GM12801 (cell line): ENCODE results near the gene C6orf15.

Experiments used
- TF ChIP-seq, protein P1 (sequence below): IDR thresholded peaks from one replicate; pipeline ENCODE4 v1.5.1; 2011; ENCODE audit warnings: control low read depth; ENCODE audit not compliant: insufficient read length; ENCODE audit errors: extremely low read depth

Gene C6orf15

DNA sequence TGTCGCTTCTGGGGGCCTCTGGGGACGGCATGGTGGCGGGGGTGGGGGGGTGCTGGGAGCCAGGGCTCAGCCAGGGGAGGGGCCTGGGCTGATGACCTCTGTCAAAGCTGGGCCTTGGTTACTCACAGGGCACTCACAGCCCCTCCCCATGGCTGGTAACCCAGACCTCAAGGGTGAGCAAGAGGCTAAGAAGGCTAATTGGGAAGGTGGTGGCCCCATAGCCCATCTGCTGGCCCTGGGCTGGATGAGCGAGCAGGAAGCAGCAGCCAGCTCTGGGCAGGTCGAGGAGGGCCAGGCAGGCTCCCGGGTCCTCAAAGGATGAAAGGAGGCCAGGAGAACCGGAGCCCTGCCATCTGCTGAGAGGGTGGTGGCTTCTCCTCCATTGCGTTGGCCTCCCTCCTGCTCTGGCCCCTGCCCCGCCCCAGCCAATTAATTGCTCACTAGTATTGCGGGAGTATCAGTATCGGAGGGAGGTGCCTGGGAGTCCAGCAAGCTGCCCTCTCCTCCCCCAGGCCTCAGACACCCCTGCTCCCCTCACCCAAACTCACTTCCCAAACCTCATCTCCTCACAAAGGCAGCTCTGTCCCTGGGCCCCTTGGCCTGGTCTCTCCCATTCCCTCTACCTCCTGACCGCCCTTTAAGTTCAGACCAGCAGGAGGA is 8.9 kb upstream of the C6orf15 start:
- TF ChIP-seq, protein P1, sequence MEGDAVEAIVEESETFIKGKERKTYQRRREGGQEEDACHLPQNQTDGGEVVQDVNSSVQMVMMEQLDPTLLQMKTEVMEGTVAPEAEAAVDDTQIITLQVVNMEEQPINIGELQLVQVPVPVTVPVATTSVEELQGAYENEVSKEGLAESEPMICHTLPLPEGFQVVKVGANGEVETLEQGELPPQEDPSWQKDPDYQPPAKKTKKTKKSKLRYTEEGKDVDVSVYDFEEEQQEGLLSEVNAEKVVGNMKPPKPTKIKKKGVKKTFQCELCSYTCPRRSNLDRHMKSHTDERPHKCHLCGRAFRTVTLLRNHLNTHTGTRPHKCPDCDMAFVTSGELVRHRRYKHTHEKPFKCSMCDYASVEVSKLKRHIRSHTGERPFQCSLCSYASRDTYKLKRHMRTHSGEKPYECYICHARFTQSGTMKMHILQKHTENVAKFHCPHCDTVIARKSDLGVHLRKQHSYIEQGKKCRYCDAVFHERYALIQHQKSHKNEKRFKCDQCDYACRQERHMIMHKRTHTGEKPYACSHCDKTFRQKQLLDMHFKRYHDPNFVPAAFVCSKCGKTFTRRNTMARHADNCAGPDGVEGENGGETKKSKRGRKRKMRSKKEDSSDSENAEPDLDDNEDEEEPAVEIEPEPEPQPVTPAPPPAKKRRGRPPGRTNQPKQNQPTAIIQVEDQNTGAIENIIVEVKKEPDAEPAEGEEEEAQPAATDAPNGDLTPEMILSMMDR: no peak

DNA sequence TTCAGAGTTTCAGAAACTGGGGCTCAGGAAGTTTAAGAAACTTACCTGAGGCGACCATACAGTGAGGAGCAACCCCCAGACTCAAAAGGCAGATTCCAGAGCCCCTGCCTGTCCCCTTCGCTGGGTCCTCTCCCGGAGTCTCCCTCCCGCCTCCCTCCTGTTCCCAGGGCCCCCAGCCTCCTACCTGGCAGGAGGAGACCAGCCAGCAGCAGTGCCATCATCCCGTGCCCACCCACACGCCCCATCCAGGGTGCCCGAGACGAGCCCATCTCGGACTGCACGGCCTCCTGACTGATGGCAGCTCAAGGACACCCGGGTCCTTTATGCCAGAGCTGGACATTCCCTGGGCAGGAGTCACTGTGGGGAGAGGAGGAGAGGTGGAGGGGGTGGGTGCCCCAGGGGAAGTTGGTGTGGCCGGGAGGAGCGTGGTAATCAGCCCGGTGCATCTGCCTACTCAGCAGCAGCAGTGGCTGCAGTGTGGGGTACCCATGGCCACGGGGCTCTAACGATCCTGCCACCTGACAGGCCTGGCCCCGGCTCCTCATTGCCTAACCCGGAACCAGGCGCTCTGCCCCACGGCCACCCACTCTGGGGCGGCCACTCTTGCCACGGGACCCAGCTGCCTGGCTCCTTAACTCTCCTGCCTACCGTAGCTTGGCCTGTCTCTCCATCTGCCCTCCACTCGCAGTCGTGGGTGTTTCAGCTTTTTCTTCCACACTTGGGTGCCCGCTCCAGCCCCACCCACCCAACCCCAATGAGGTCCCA is 8.0 kb upstream of the C6orf15 start, which contains the start of gene CDSN:
CDSN (minus strand) TSS at position 296 of the 765 bp plus-strand sequence; CDS start at position 269, 27 bp downstream.
- TF ChIP-seq, protein P1: no peak

DNA sequence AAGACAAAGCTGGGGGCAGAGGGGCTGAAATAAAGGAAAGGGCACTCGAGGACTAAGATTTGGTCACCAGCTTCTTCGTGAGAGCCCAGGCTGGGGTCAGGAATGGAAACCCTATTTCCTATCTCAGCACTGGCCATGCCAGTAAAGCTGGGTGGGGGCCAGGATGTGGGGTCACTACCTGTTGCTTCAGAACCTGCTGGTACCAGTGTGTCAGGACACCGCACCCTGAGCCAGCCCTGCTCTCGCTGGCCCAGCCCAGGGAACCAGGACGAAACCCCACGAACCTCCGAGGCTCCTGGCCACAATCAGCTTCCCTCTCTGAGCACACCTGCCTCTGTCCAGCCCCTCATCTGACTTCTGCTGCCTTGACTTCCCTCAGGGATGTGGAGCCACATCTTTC is 5.8 kb upstream of the C6orf15 start:
- TF ChIP-seq, protein P1: no peak

DNA sequence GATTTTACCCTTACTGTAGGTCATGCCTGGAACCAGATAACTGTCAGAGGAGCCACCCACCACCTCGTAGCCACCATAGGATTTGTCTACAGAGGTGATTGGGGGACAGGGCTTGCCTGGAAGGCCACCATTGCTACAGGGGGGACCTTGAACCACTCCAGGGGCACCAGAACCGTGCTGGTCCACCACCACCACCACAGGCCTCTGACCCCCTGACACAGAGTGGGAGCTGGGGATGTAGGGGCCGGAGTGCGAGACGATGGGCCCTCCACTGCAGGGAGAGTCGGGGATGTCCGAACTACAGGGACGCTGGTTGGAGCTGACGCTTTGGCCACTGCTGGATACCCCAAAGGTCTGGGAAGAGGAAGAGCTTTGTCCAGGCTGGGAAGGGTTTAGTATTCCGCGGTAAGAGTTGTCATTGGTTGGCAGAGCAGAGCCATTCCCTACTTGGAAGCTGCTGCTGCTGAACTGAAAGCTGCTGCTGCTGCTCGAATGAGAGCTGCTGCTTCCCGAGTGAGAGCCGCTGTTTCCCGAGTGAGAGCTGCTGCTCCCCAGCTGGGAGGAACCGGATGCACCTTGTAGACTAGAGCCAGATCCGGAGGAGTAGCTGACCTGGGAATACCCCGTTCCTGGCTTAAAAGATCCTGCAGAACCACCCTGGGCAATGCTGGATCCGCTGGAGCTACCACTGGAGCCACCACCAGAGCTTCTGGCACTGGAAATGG is 4.4 kb upstream of the C6orf15 start:
- TF ChIP-seq, protein P1: no peak

DNA sequence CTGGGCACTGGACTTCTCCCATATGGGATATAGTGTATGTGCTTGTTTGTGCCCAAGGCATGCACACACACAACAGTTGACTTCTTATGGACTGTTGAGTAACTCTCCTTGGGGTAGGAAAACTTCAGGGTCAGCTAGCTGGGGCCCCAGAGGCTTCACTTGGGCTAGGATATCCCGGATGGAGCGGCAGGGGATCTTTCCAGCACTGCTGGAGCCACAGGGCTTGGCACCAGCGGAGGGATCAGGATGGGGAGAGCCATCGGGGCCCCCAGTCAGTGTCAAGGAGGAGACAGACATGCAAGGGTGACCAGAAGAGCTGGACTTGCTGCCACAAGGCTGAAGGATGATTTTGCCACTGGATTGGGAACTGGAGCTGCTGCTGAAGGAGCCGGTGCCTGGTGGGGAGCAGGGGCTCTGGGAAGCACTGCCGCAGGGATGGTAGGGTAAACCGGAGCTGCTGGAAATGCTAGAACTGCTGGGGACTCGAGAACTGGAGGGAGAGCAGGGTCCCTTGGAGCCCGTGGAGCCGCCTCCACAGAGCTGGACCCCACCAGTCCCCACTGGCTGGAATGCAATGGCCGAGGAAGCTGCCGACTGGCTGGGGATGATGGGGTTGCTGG is 3.7 kb upstream of the C6orf15 start:
- TF ChIP-seq, protein P1: no peak

DNA sequence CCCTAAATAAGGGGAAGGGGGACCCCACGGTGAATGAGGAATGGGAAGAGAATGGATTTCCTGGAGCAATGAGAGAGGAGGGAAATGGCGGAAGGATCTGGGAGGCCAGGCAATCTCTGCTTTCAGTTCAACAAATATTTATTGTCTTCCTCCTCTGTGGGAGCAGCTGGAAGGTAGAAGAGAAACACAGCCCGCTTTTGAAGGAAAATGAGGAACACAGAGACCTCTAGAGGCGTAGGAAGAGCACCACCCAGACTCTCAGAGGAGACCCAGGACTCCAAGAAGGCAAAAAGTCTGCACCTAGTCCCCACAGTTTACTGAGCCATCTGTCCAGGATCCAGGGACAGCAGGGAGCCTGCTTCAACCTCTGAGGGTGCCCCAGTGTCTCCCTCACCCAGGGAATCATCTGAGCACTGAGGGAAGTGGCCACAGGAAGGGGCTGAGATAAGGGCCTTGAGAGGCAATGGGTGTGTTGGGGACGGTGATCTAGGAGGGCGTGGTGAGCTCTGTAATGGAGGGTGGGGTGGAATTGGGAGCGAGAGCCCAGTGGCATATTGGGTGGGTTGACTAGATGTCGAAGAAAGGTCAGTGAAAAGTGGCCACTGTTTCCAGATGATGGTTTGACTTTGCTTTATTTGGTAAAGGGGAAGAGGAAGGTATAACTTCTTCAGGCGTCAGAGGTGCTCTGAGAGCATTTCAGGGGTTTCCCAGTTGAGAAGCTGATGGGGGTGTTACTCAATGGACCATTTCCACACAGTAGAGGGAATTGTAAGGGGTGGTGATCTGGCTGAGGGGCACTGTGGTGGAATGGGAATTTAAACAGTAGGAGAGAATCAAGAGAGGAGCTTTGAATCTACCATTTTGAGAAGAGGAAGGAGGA is 2.8 kb upstream of the C6orf15 start:
- TF ChIP-seq, protein P1: no peak
